H9 (cell line): Measurements from ENCODE around the gene MAN1A1. TPM values are rescaled to one million over a fixed set of nuclear protein-coding genes. Genes with fewer than 3 reads are reported as not detected.

ENCODE experiments used
- DNase-seq: peaks from one replicate; pipeline ENCODE4 v3.0.0-alpha.2; 2017
- H2AFZ ChIP-seq: one replicate; pipeline ENCODE4 v1.6.1; 2013; ENCODE audit warnings: mild to moderate bottlenecking, low read length, control low read depth, moderate library complexity
- H2AK5ac ChIP-seq: 2 replicates; pipeline ENCODE4 v1.6.1; 2013; ENCODE audit warnings: low read length, control low read depth, mixed read lengths; ENCODE audit not compliant: insufficient read length
- H2BK120ac ChIP-seq: one replicate; pipeline ENCODE4 v1.6.1; 2013; ENCODE audit warnings: low read depth, mild to moderate bottlenecking, low read length, control low read depth, inconsistent platforms; ENCODE audit not compliant: poor library complexity, severe bottlenecking
- H2BK12ac ChIP-seq: 2 replicates; pipeline ENCODE4 v1.6.1; 2013; ENCODE audit warnings: low read length, control low read depth, mixed read lengths, low read depth; ENCODE audit not compliant: insufficient read length
- H2BK15ac ChIP-seq: 2 replicates; pipeline ENCODE4 v1.6.1; 2013; ENCODE audit warnings: low read depth, low read length, control low read depth
- H2BK20ac ChIP-seq: one replicate; pipeline ENCODE4 v1.6.1; 2013; ENCODE audit warnings: low read depth, mild to moderate bottlenecking, low read length, control low read depth, inconsistent platforms; ENCODE audit not compliant: poor library complexity, severe bottlenecking
- H2BK5ac ChIP-seq: 2 replicates; pipeline ENCODE4 v1.6.1; 2013; ENCODE audit warnings: low read length, control low read depth, mixed read lengths; ENCODE audit not compliant: insufficient read length
- H3K14ac ChIP-seq: 2 replicates; pipeline ENCODE4 v1.6.1; 2013; ENCODE audit warnings: low read length, control low read depth; ENCODE audit not compliant: insufficient read depth
- H3K18ac ChIP-seq: 2 replicates; pipeline ENCODE4 v1.6.1; 2013; ENCODE audit warnings: low read depth, mild to moderate bottlenecking, mixed read lengths, low read length, control low read depth; ENCODE audit not compliant: insufficient read length
- H3K23ac ChIP-seq: 2 replicates; pipeline ENCODE4 v1.6.1; 2013; ENCODE audit warnings: low read length, control low read depth, mixed read lengths, low read depth; ENCODE audit not compliant: insufficient read length
- H3K23me2 ChIP-seq: 2 replicates; pipeline ENCODE4 v1.6.1; 2013; ENCODE audit warnings: low read depth, mild to moderate bottlenecking, mixed read lengths, low read length, control low read depth; ENCODE audit not compliant: insufficient read length, poor library complexity, severe bottlenecking
- H3K27ac ChIP-seq: 2 replicates; pipeline ENCODE4 v1.5.1; 2013; ENCODE audit warnings: low read length, control low read depth, mixed read lengths, low read depth; ENCODE audit not compliant: insufficient read length
- H3K27me3 ChIP-seq: 2 replicates; pipeline ENCODE4 v1.6.1; 2013; ENCODE audit warnings: low read length, control low read depth, inconsistent platforms; ENCODE audit not compliant: insufficient read depth
- H3K4ac ChIP-seq: 2 replicates; pipeline ENCODE4 v1.6.1; 2013; ENCODE audit warnings: low read depth, mild to moderate bottlenecking, control low read depth, inconsistent platforms, low read length, moderate library complexity
- H3K4me1 ChIP-seq: 2 replicates; pipeline ENCODE4 v1.6.1; 2013; ENCODE audit warnings: low read length, control low read depth, inconsistent platforms; ENCODE audit not compliant: insufficient read depth
- H3K4me2 ChIP-seq: 2 replicates; pipeline ENCODE4 v1.6.1; 2013; ENCODE audit warnings: low read length, control low read depth, mixed read lengths; ENCODE audit not compliant: insufficient read length, insufficient read depth
- H3K56ac ChIP-seq: 2 replicates; pipeline ENCODE4 v1.6.1; 2013; ENCODE audit warnings: low read depth, mild to moderate bottlenecking, mixed read lengths, low read length, control low read depth; ENCODE audit not compliant: insufficient read length
- H3K79me1 ChIP-seq: 2 replicates; pipeline ENCODE4 v1.6.1; 2013; ENCODE audit warnings: low read depth, mild to moderate bottlenecking, moderate library complexity, low read length, control low read depth, inconsistent platforms; ENCODE audit not compliant: insufficient read depth, poor library complexity, severe bottlenecking
- H3K79me2 ChIP-seq: 2 replicates; pipeline ENCODE4 v1.6.1; 2013; ENCODE audit warnings: low read length, control low read depth, inconsistent platforms; ENCODE audit not compliant: insufficient read depth
- H3K9ac ChIP-seq: 2 replicates; pipeline ENCODE4 v1.6.1; 2013; ENCODE audit warnings: low read length, control low read depth, mixed read lengths; ENCODE audit not compliant: insufficient read length; ENCODE audit errors: extremely low read depth
- H3K9me3 ChIP-seq: one replicate; pipeline ENCODE4 v1.6.1; 2013; ENCODE audit warnings: low read depth, low read length, inconsistent platforms; ENCODE audit not compliant: control insufficient read depth
- H3T11ph ChIP-seq: one replicate; pipeline ENCODE4 v1.6.1; 2013; ENCODE audit warnings: mild to moderate bottlenecking, low read length, control low read depth, inconsistent platforms
- H4K20me1 ChIP-seq: one replicate; pipeline ENCODE4 v1.6.1; 2013; ENCODE audit not compliant: control insufficient read depth, insufficient read length, insufficient read depth
- H4K5ac ChIP-seq: 2 replicates; pipeline ENCODE4 v1.6.1; 2013; ENCODE audit warnings: low read depth, mild to moderate bottlenecking, mixed read lengths, low read length, control low read depth; ENCODE audit not compliant: insufficient read length
- H4K8ac ChIP-seq: replicated peaks from 2 replicates; pipeline ENCODE4 v1.6.1; 2013; ENCODE audit warnings: low read length, control low read depth, mixed read lengths, low read depth; ENCODE audit not compliant: insufficient read length
- H4K91ac ChIP-seq: 2 replicates; pipeline ENCODE4 v1.6.1; 2013; ENCODE audit warnings: low read depth, mild to moderate bottlenecking, moderate library complexity, mixed read lengths, low read length, control low read depth; ENCODE audit not compliant: insufficient read length
- H3K27ac Mint-ChIP-seq, 3 experiments: 2 replicates in 2 of 3; 3 replicates in 1 of 3; pipeline ENCODE4 v1.8.0; 2020 to 2021; ENCODE audit warnings: mixed read lengths in 3 of 3, mild to moderate bottlenecking in 1 of 3, moderate library complexity in 1 of 3
- H3K27me3 Mint-ChIP-seq: 2 replicates; pipeline ENCODE4 v1.8.0; 2021; ENCODE audit warnings: low read depth, mild to moderate bottlenecking, moderate library complexity, mixed read lengths
- H3K36me3 Mint-ChIP-seq, 3 experiments: 2 replicates in 2 of 3; 3 replicates in 1 of 3; pipeline ENCODE4 v1.8.0; 2020 to 2021; ENCODE audit warnings: low read depth in 3 of 3, mixed read lengths in 3 of 3; ENCODE audit not compliant: insufficient read depth in 1 of 3
- H3K4me1 Mint-ChIP-seq, 2 experiments: 2 replicates each; pipeline ENCODE4 v1.8.0; 2020; ENCODE audit warnings: mixed read lengths in 2 of 2
- H3K4me3 Mint-ChIP-seq, 2 experiments: 2 replicates in 1 of 2; 3 replicates in 1 of 2; pipeline ENCODE4 v1.8.0; 2020 to 2021; ENCODE audit warnings: mild to moderate bottlenecking in 2 of 2, mixed read lengths in 2 of 2, moderate library complexity in 1 of 2
- H3K9me3 Mint-ChIP-seq, 2 experiments: 2 replicates in 1 of 2; 3 replicates in 1 of 2; pipeline ENCODE4 v1.8.0; 2020; ENCODE audit warnings: mild to moderate bottlenecking in 2 of 2, mixed read lengths in 2 of 2, moderate library complexity in 1 of 2
- CTCF ChIP-seq: fragments of 200-600 bp; sonication (generic); conservative IDR thresholded peaks from 3 replicates; pipeline ENCODE4 v1.8.0; 2021; ENCODE audit warnings: antibody characterized with exemption, mild to moderate bottlenecking
- whole genome bisulfite sequencing: extraction: QIAGEN DNeasy Blood & Tissue Kit; methylation state at CpG from one replicate; pipeline ENCODE4 v1.1.7; 2013; ENCODE audit warnings: missing lambda C conversion rate, low lambda C conversion rate, mixed read lengths; ENCODE audit not compliant: insufficient read length; ENCODE audit errors: extremely low coverage; 5-methylcytosine and 5-hydroxymethylcytosine counted together
- total RNA-seq: library from RNA; stranded (reverse); gene quantifications from 2 replicates; pipeline ENCODE4 v1.2.1, GENCODE V29; 2021

MAN1A1 gene
- total RNA-seq, 1 experiment from 2014 or later, result 1.6 TPM

DNA sequence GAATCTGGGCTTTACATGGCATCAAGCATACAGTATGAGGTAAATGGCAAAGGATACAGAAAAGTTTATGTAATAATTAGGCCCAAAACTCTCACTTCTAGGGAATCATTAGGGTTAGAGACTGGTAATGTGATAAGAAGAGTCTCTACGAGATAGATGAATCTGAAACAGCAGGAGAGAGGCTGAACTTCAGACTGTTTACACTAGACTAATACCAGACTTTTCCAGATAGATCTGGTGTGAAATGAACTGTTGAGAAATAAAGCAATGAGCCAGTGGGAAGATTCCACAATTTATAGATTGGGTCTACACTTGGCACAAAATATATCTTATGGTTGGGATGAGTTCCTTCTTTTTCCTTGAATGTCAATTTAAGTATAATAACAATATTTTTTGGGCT lies 134.3 kb downstream of the MAN1A1 start:
- H3K18ac ChIP-seq, result no peak overlapping the region
- H3K27ac Mint-ChIP-seq, result no peak overlapping the region

More for the DNA sequence above, 134.3 kb downstream of the MAN1A1 start:
- no CpG with 5 or more reads among the region's 1 CpG for WGBS
- no peak overlapping the region for H3K14ac ChIP-seq
- no peak overlapping the region for H3T11ph ChIP-seq
- H3K27ac ChIP-seq, result no peak overlapping the region
- H3K79me2 ChIP-seq, result no peaks in the 10 kb centered on the region
- no peak overlapping the region for H3K9ac ChIP-seq
- H2AK5ac ChIP-seq, result no peak overlapping the region
- TF ChIP-seq CTCF, result no peak
- no peak overlapping the region for H3K4me2 ChIP-seq
- H3K9me3 ChIP-seq, result no peaks in the 10 kb centered on the region
- no peak overlapping the region for H3K4ac ChIP-seq
- H4K91ac ChIP-seq, result no peak overlapping the region
- no peaks in the 10 kb centered on the region for H3K79me1 ChIP-seq
- Mint-ChIP-seq H3K4me3 (no peak overlapping the region), H3K36me3 (no peaks in the 10 kb centered on the region), H3K9me3 (no peaks in the 10 kb centered on the region), H3K27me3 (no peaks in the 10 kb centered on the region), H3K4me1 (no peaks in the 10 kb centered on the region)
- H2BK15ac ChIP-seq, result no peak overlapping the region
- no peak overlapping the region for H3K23ac ChIP-seq
- H2BK12ac ChIP-seq, result no peak overlapping the region
- H2BK120ac ChIP-seq, result no peak overlapping the region
- H4K5ac ChIP-seq, result no peak overlapping the region
- no peak for DNase-seq
- H4K8ac ChIP-seq, result no peak overlapping the region
- H3K27me3 ChIP-seq, result no peaks in the 10 kb centered on the region
- no peak overlapping the region for H2AFZ ChIP-seq
- H3K56ac ChIP-seq, result no peak overlapping the region
- no peak overlapping the region for H2BK20ac ChIP-seq
- H3K4me1 ChIP-seq, result no peaks in the 10 kb centered on the region
- no peak overlapping the region for H2BK5ac ChIP-seq
- no peaks in the 10 kb centered on the region for H4K20me1 ChIP-seq
- H3K23me2 ChIP-seq, result no peaks in the 10 kb centered on the region
